Ishikawa (cell line): ENCODE measurements around the gene BHLHE41.

ENCODE experiments used
- CEBPB ChIP-seq: IDR thresholded peaks from 2 replicates; pipeline ENCODE4 v1.6.1; 2012
- CREB1 ChIP-seq: IDR thresholded peaks from 2 replicates; pipeline ENCODE4 v1.6.1; 2012; ENCODE audit warnings: low read depth
- EGR1 ChIP-seq: IDR thresholded peaks from 2 replicates; pipeline ENCODE4 v1.6.1; 2012
- EP300 ChIP-seq: IDR thresholded peaks from 2 replicates; pipeline ENCODE4 v1.6.1; 2012; ENCODE audit warnings: borderline replicate concordance
- FOXM1 ChIP-seq: IDR thresholded peaks from 2 replicates; pipeline ENCODE4 v1.6.1; 2012; ENCODE audit warnings: low read depth, borderline replicate concordance
- MAX ChIP-seq: IDR thresholded peaks from 2 replicates; pipeline ENCODE4 v1.6.1; 2012
- NFIC ChIP-seq: IDR thresholded peaks from 2 replicates; pipeline ENCODE4 v1.6.1; 2012
- RAD21 ChIP-seq: IDR thresholded peaks from 2 replicates; pipeline ENCODE4 v1.6.1; 2012; ENCODE audit warnings: low read depth
- REST ChIP-seq: IDR thresholded peaks from 2 replicates; pipeline ENCODE4 v1.6.1; 2012; ENCODE audit warnings: low read depth, mild to moderate bottlenecking
- TAF1 ChIP-seq: IDR thresholded peaks from 2 replicates; pipeline ENCODE4 v1.6.1; 2012; ENCODE audit warnings: low read depth, mild to moderate bottlenecking
- TCF12 ChIP-seq: IDR thresholded peaks from 2 replicates; pipeline ENCODE4 v1.6.1; 2012; ENCODE audit warnings: low read depth
- TEAD4 ChIP-seq: IDR thresholded peaks from 2 replicates; pipeline ENCODE4 v1.6.1; 2012
- USF1 ChIP-seq: IDR thresholded peaks from 2 replicates; pipeline ENCODE4 v1.6.1; 2012
- YY1 ChIP-seq: IDR thresholded peaks from 2 replicates; pipeline ENCODE4 v1.6.1; 2012; ENCODE audit warnings: low read depth
- ZBTB7A ChIP-seq: IDR thresholded peaks from 2 replicates; pipeline ENCODE4 v1.6.1; 2012; ENCODE audit warnings: low read depth

Gene BHLHE41

GRCh38 chr12:26101350-26101734 is 23.5 kb downstream of the BHLHE41 start:
- TF ChIP-seq ZBTB7A (no peak), RAD21 (no peak; the same call in 1 of the 2 replicates), NFIC (peak; percentile 98), TAF1 (no peak), USF1 (peak; percentile 34; the same call in 1 of the 2 replicates), CREB1 (no peak), TEAD4 (peak; percentile 73), FOXM1 (peak; percentile 40; the same call in 1 of the 2 replicates), YY1 (no peak), EP300 (peak; percentile 69; the same call in 1 of the 2 replicates), CEBPB (no peak), MAX (peak; percentile 76; the same call in 1 of the 2 replicates), REST (no peak), TCF12 (peak; percentile 87), EGR1 (no peak)

- no peak for TF ChIP-seq ZBTB7A
- TF ChIP-seq RAD21 = no peak
- TF ChIP-seq CEBPB = no peak
- TF ChIP-seq REST = no peak
- TF ChIP-seq TAF1 = no peak
- TF ChIP-seq TEAD4 = no peak
- TF ChIP-seq EGR1 = no peak
- no peak for TF ChIP-seq USF1
- TF ChIP-seq YY1 = no peak
- no peak for TF ChIP-seq NFIC
- TF ChIP-seq FOXM1 = no peak
- no peak for TF ChIP-seq EP300
- no peak for TF ChIP-seq MAX
- no peak for TF ChIP-seq CREB1
- no peak for TF ChIP-seq TCF12
These were observed 24.0 kb downstream of the BHLHE41 start for GRCh38 chr12:26100666-26101349.

GRCh38 chr12:26097046-26097878 is 27.6 kb downstream of the BHLHE41 start:
- TF ChIP-seq REST (no peak), TCF12 (no peak), TEAD4 (peak; percentile 55; the same call in 1 of the 2 replicates), MAX (no peak), RAD21 (peak; percentile 99), EP300 (no peak)

GRCh38 chr12:26096036-26096435 is 28.8 kb downstream of the BHLHE41 start:
- TF ChIP-seq TEAD4 (no peak), EGR1 (no peak), ZBTB7A (no peak), USF1 (no peak), TAF1 (no peak), YY1 (no peak), MAX (no peak)
